ENCODE measurements around the gene BCAR3.

The BCAR3 gene

DNA sequence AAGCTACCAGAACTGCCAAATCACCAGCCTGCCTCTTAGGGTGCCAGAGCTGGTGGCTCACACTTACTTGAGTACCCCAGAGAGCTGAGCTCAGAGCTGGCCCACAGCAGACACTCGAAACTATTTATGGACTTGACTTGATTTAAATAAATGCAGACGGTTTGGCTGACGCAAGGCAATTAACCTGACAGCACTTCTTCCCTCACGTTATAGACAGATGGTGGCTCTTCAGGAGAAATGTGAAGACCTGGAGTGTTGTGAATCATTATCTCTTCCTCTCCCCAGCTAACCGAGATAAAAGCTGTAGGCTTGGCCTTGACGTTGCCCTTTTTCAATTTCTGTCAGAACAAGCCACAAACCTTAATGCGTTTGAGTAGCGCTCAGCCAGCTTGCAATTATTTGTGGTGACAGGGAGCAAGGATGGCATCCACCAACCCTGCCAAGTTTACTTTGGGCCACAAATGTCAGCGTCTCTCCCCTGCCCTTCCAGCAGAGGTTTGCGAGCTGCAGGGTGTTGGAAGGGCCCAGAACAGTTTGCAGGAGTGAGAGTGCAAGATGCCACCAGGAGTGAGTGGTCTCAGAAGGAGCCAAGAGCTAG lies 34.0 kb upstream of the BCAR3 start:
- in situ Hi-C loops (cut with MboI; ENCODE audit: low pct_unique_long_range_greater_than_20kb, low sequenced_read_pairs, unreplicated experiment), result no loop called here
- TF ChIP-seq, protein P1, sequence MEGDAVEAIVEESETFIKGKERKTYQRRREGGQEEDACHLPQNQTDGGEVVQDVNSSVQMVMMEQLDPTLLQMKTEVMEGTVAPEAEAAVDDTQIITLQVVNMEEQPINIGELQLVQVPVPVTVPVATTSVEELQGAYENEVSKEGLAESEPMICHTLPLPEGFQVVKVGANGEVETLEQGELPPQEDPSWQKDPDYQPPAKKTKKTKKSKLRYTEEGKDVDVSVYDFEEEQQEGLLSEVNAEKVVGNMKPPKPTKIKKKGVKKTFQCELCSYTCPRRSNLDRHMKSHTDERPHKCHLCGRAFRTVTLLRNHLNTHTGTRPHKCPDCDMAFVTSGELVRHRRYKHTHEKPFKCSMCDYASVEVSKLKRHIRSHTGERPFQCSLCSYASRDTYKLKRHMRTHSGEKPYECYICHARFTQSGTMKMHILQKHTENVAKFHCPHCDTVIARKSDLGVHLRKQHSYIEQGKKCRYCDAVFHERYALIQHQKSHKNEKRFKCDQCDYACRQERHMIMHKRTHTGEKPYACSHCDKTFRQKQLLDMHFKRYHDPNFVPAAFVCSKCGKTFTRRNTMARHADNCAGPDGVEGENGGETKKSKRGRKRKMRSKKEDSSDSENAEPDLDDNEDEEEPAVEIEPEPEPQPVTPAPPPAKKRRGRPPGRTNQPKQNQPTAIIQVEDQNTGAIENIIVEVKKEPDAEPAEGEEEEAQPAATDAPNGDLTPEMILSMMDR (IDR thresholded peaks at IDR 0.05; ENCODE audit: extremely low read depth, insufficient read depth, missing control alignments), result no peak
- peak; percentile 45 for DNase-seq (ENCODE audit: low spot score)

DNA sequence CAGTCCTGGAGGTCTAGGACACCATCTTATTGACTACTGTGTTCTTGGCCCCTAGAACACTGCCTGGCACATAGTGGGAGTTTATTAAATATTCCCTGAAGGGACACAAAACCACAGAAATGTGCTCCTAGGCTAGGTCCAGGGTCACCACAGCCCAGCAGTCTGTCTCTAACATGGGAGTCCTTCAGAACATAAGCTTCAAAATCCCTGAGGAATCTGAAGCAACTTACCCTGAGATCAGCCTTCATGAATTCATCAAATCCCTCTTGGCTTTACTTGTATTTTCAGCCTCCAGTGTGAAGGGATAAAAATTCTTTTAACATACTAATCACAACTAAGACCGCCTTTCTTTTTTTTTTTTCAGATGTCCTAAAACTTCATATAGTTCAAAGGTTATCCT lies 32.7 kb upstream of the BCAR3 start:
- in situ Hi-C loops (cut with MboI; ENCODE audit: low pct_unique_long_range_greater_than_20kb, low sequenced_read_pairs, unreplicated experiment), result no loop called here
- DNase-seq (ENCODE audit: low spot score), result no peak
- TF ChIP-seq, protein P1 (IDR thresholded peaks at IDR 0.05; ENCODE audit: extremely low read depth, insufficient read depth, missing control alignments), result no peak

DNA sequence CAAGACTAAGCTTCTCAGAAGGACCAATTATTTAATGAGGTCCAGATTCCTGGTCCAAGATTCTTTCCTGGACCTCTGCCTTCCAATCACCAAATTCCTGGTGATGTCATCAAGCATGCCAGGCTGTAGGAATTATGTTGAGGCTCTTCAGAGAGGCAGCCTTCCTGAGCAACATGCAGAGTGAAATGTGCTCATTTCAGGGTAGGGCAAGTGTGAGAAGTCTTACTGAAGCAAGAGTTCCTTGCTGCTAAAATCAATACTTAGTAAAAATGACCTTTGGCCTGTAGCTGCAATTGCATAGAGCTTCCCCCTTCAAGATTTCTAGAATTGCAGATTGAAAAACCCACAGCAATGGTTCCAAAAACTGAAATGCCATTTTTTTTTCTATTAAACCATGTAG lies 31.7 kb upstream of the BCAR3 start:
- no peak for DNase-seq (ENCODE audit: low spot score)
- in situ Hi-C loops (cut with MboI; ENCODE audit: low pct_unique_long_range_greater_than_20kb, low sequenced_read_pairs, unreplicated experiment), result no loop called here
- TF ChIP-seq, protein P1 (IDR thresholded peaks at IDR 0.05; ENCODE audit: extremely low read depth, insufficient read depth, missing control alignments), result no peak

DNA sequence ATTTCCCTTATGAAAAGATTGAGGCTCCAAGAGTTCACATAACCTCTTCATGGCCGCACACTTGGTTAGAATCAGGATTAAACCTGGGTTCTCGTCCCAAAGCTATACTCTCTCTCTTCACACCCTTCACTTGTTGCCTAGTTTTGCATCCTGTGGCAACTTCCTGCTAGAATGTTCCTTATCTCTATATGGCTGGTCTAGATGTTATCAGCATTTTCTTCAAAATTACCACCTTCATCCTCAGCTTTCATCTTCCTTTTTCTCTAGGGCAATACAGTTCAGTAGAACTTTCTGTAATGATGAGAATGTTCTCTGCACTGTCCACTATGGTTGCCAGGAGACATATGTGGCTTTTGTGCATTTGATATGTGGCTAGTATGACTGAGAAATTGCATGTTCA lies 31.1 kb upstream of the BCAR3 start:
- DNase-seq (ENCODE audit: low spot score), result no peak

DNA sequence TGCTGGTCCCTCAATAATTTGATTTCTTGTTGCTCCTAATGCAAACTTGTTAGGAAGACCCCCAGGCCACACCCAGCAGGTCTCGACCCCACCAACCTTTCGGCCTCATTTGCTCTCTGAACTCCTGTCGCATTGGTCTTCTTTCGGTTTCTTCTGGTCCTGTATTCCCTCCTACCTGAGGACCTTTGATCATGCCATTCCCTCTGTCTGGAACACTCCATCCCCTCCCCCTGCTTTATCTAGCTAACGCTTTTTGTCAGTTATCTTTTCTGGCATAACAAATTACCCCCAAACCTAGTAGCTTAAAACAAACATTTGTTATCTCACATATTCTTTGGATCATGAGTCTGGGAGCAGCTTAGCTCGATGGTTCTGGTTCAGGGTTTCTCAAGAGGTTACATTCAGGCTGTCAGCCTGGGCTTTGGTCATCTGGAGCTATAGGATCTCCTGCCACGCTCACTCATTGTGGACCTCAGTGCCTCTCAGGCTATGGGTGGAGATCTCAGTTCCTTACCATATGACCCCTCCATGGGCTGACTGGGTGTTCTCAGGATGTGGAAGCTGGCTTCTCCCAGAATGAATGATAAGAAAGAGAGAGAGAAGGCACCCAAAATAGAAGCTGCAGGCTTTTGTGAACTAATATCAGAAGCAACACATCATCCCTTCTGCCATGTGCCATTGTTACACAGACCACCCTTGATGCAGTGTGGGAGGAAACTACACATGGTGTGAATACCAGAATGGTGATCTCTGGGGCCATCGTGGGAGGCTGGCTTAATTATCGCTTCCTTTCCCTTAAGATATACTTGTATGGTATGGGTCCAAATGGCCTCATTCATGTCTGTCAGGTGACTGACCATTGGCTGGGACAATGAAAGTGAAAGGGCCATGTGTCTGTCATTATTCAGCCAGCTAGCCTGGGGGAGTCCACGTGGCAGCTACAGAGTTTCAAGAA lies 29.1 kb upstream of the BCAR3 start:
- DNase-seq (ENCODE audit: low spot score), result no peak
- TF ChIP-seq, protein P1 (IDR thresholded peaks at IDR 0.05; ENCODE audit: extremely low read depth, insufficient read depth, missing control alignments), result no peak
- in situ Hi-C loops (cut with MboI; ENCODE audit: low pct_unique_long_range_greater_than_20kb, low sequenced_read_pairs, unreplicated experiment), result no loop called here

More for the DNA sequence above, 31.1 kb upstream of the BCAR3 start:
- in situ Hi-C loops (cut with MboI; ENCODE audit: low pct_unique_long_range_greater_than_20kb, low sequenced_read_pairs, unreplicated experiment), result no loop called here
- TF ChIP-seq, protein P1 (IDR thresholded peaks at IDR 0.05; ENCODE audit: extremely low read depth, insufficient read depth, missing control alignments), result no peak

DNA sequence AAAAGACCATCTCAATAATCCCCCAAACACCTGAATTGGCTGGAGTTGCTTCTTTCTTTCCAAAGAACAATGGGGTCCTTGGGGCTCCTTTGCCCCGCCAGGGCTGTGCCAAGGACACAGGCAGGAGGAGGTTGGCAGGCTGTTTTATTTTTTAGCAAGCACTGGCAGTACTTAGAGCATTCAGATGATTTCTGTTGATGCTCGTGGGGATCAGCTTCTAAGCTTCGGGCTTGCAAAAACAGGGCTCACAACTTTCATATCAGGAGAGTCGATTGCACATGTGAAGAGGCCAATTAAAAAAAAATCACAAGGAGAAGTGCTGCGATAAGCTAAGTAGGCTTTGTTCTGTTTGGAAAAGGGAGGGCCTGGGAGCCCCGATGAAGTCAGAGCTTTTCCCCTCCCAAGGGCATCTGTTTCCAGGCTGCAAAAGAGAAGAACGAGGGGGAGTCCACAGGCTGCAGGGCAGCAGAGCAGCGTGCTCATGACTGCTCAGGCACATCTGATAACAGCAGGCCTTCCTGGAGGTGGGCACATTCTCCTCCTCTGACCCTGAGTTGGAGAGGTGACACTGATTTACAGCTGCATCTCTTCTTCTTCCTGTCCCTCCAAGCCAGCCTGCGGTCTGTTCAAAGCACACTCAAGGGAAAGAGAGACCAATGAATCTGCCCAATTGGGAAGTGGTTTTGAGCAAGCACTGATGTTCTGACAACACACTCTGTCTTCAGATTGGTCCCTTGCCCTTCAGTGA lies 27.3 kb upstream of the BCAR3 start:
- TF ChIP-seq, protein P1 (IDR thresholded peaks at IDR 0.05; ENCODE audit: extremely low read depth, insufficient read depth, missing control alignments), result no peak
- in situ Hi-C loops (cut with MboI; ENCODE audit: low pct_unique_long_range_greater_than_20kb, low sequenced_read_pairs, unreplicated experiment), result no loop called here
- DNase-seq (ENCODE audit: low spot score), result no peak
